Gastrocnemius medialis (tissue), 4 donors: ENCODE measurements around the gene ENAH.

Experiments used
- POLR2A ChIP-seq, 2 donors: fragments of 450-650 bp; IDR thresholded peaks; one replicate each; pipeline ENCODE4 v1.6.1; 2017; ENCODE audit warnings: antibody characterized with exemption in 2 of 2, mild to moderate bottlenecking in 2 of 2, moderate library complexity in 2 of 2
- TF ChIP-seq, protein P1 (sequence below), 5 experiments: fragments of 450-650 bp in 3 of 5; fragments of 200-600 bp in 2 of 5; sonication (generic) in 2 of 5; IDR thresholded peaks in 4 of 5; conservative IDR thresholded peaks in 1 of 5; 1 replicate in 4 of 5; 2 replicates in 1 of 5; pipeline ENCODE4 v1.5.1; 2016 to 2019; ENCODE audit warnings: antibody characterized with exemption in 5 of 5, mild to moderate bottlenecking in 3 of 5, moderate library complexity in 3 of 5

DNA sequence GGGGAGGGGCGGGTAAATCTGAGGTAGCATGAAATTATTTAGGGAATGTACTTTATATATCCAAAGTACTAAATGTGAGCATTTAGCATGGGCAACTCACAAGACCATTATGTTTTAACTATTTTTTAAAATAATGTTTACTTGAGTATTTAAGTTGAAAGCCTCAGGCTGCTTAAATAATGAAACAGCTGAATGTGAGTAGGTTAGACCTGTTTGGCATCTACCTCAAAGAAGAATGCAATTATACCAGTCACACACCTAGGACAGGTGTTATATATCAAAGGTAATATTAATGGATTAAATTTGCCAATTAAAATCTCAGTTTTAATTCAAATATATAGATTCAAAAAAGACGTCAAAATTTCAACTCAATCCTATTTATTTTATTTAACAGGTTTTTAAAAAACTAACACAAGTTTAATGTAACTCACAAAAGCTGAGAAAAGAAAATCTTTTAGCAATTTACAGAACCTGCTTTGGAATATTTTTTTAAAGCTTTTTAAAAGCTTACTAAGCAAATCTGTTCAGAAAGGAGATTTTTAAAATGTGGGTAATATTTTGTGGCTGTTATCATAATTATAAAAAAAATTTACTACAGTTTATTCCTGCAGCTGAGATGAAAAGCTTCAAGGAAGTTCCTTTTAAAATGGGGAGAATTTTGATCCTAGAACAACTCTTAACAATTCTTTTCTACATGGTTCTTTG, 120.5 kb downstream of the ENAH start:
- TF ChIP-seq, protein P1, sequence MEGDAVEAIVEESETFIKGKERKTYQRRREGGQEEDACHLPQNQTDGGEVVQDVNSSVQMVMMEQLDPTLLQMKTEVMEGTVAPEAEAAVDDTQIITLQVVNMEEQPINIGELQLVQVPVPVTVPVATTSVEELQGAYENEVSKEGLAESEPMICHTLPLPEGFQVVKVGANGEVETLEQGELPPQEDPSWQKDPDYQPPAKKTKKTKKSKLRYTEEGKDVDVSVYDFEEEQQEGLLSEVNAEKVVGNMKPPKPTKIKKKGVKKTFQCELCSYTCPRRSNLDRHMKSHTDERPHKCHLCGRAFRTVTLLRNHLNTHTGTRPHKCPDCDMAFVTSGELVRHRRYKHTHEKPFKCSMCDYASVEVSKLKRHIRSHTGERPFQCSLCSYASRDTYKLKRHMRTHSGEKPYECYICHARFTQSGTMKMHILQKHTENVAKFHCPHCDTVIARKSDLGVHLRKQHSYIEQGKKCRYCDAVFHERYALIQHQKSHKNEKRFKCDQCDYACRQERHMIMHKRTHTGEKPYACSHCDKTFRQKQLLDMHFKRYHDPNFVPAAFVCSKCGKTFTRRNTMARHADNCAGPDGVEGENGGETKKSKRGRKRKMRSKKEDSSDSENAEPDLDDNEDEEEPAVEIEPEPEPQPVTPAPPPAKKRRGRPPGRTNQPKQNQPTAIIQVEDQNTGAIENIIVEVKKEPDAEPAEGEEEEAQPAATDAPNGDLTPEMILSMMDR (IDR thresholded peaks at IDR 0.05 in 4 of 5, conservative IDR thresholded peaks at IDR 0.05 in 1 of 5): no peak
- TF ChIP-seq POLR2A (IDR thresholded peaks at IDR 0.05): no peak
